HepG2 (cell line): Measurements from ENCODE around the gene GDPD5. TPM values are rescaled to one million over a fixed set of nuclear protein-coding genes. Genes with fewer than 3 reads are reported as not detected.

Experiments used
- ASH2L ChIP-seq: fragments of 300-600, 200-600 bp; sonication (generic); IDR thresholded peaks from 2 replicates; pipeline ENCODE4 v1.7.0; 2017; ENCODE audit warnings: low read depth, mild to moderate bottlenecking, moderate library complexity, mixed read lengths, low read length; ENCODE audit not compliant: insufficient read length
- ATF7-NPFF ChIP-seq: sonication (generic); formaldehyde crosslinking; IDR thresholded peaks from 2 replicates; pipeline ENCODE4 v1.8.1; 2023; ENCODE audit warnings: mild to moderate bottlenecking, low read depth, missing genetic modification reagents, moderate library complexity
- CEBPB ChIP-seq: IDR thresholded peaks from 2 replicates; pipeline ENCODE4 v1.6.1; 2011; ENCODE audit warnings: low read depth, low read length, improper control_type of control experiment, borderline replicate concordance
- GTF2F1 ChIP-seq: fragments of 150-350 bp; IDR thresholded peaks from 2 replicates; pipeline ENCODE4 v1.6.1; 2014; ENCODE audit warnings: low read length
- MIER3 ChIP-seq: IDR thresholded peaks from 2 replicates; pipeline ENCODE4 v1.6.1; 2016; ENCODE audit warnings: missing compliant biosample characterization, borderline replicate concordance
- NFIB ChIP-seq: sonication (generic); formaldehyde crosslinking; IDR thresholded peaks from 2 replicates; pipeline ENCODE4 v1.9.0; 2021; ENCODE audit warnings: missing genetic modification reagents, mild to moderate bottlenecking, borderline replicate concordance
- NR2F1 ChIP-seq, 2 experiments: fragments of 450-650 bp in 1 of 2; formaldehyde crosslinking in 1 of 2; IDR thresholded peaks; 2 replicates each; pipeline versions ENCODE4 v1.5.0 to v1.6.1; 2016 to 2020; ENCODE audit warnings: mild to moderate bottlenecking in 1 of 2, missing compliant biosample characterization in 1 of 2, missing genetic modification reagents in 1 of 2, moderate library complexity in 1 of 2
- POLR2AphosphoS2 ChIP-seq: IDR thresholded peaks from 2 replicates; pipeline ENCODE4 v1.6.1; 2011; ENCODE audit warnings: low read depth, low read length, improper control_type of control experiment
- RAD51 ChIP-seq: fragments of 450-650 bp; IDR thresholded peaks from 2 replicates; pipeline ENCODE4 v1.6.1; 2016; ENCODE audit warnings: borderline replicate concordance
- RBFOX2 ChIP-seq: fragments of 200-400 bp; formaldehyde crosslinking; IDR thresholded peaks from 2 replicates; pipeline ENCODE4 v1.6.1; 2017; ENCODE audit warnings: low read depth, mild to moderate bottlenecking, low read length
- SNRNP70 ChIP-seq: fragments of 200-400 bp; formaldehyde crosslinking; IDR thresholded peaks from 2 replicates; pipeline ENCODE4 v1.6.1; 2017; ENCODE audit warnings: mild to moderate bottlenecking, low read depth, low read length, moderate library complexity
- SRY ChIP-seq: sonication (generic); formaldehyde crosslinking; IDR thresholded peaks from 2 replicates; pipeline ENCODE4 v1.8.0; 2022; ENCODE audit warnings: mild to moderate bottlenecking, missing genetic modification reagents
- ZBTB1 ChIP-seq: sonication (generic); formaldehyde crosslinking; IDR thresholded peaks from 2 replicates; pipeline ENCODE4 v1.4.0; 2020; ENCODE audit warnings: missing genetic modification reagents, borderline replicate concordance
- ZNF30 ChIP-seq: sonication (generic); formaldehyde crosslinking; IDR thresholded peaks from 2 replicates; pipeline ENCODE4 v1.5.0; 2020; ENCODE audit warnings: mild to moderate bottlenecking, missing genetic modification reagents
- ZNF350 ChIP-seq: sonication (generic); formaldehyde crosslinking; IDR thresholded peaks from 2 replicates; pipeline ENCODE4 v1.4.0; 2020; ENCODE audit warnings: mild to moderate bottlenecking, low read depth, missing genetic modification reagents, borderline replicate concordance
- ZNF468 ChIP-seq: sonication (generic); formaldehyde crosslinking; IDR thresholded peaks from 2 replicates; pipeline ENCODE4 v1.8.0; 2022; ENCODE audit warnings: mild to moderate bottlenecking, moderate library complexity, missing genetic modification reagents
- ZNF547 ChIP-seq: sonication (generic); formaldehyde crosslinking; IDR thresholded peaks from 2 replicates; pipeline ENCODE4 v1.5.1; 2020; ENCODE audit warnings: mild to moderate bottlenecking, missing genetic modification reagents
- ZNF549 ChIP-seq: sonication (generic); formaldehyde crosslinking; IDR thresholded peaks from 2 replicates; pipeline ENCODE4 v1.5.0; 2020; ENCODE audit warnings: missing genetic modification reagents
- ZNF558 ChIP-seq: sonication (generic); formaldehyde crosslinking; IDR thresholded peaks from 2 replicates; pipeline ENCODE4 v1.9.0; 2022; ENCODE audit warnings: mild to moderate bottlenecking, missing genetic modification reagents, borderline replicate concordance
- ZNF75D ChIP-seq: sonication (generic); formaldehyde crosslinking; IDR thresholded peaks from 2 replicates; pipeline ENCODE4 v1.8.1; 2023; ENCODE audit warnings: missing genetic modification reagents, mild to moderate bottlenecking, borderline replicate concordance
- polyA plus RNA-seq, 8 experiments: library from polyadenylated mRNA; depleted of rRNA in 3 of 8; stranded (reverse) in 7 of 8; unstranded in 1 of 8; fragments of >200 nt; fragmentation: Illumina TruSeq in 4 of 8; extraction: Trizol in 4 of 8; gene quantifications; 2 replicates each; pipeline versions ENCODE4 v1.2.1 to v1.2.3, GENCODE V29; 2011 to 2016; ENCODE audit warnings: low read depth in 4 of 8, missing spikeins in 1 of 8, mixed read lengths in 1 of 8; ENCODE audit not compliant: insufficient read depth in 1 of 8
- total RNA-seq, 5 experiments: library from RNA; depleted of rRNA; stranded (reverse); fragments of >200 nt; fragmentation: Illumina TruSeq; extraction: Trizol; gene quantifications; 2 replicates each; pipeline ENCODE4 v1.2.3, GENCODE V29; 2016; ENCODE audit warnings: low read depth in 1 of 5
- TF ChIP-seq, protein P1 (sequence below): sonication (generic); formaldehyde crosslinking; IDR thresholded peaks from 2 replicates; pipeline ENCODE4 v1.5.0; 2020; ENCODE audit warnings: missing genetic modification reagents
- TF ChIP-seq, protein P2 (sequence below): sonication (generic); IDR thresholded peaks from 2 replicates; pipeline ENCODE4 v1.6.1; 2016; ENCODE audit warnings: low read depth, borderline replicate concordance
- TF ChIP-seq, protein P3 (sequence below): sonication (generic); formaldehyde crosslinking; IDR thresholded peaks from 2 replicates; pipeline ENCODE4 v1.4.0; 2020; ENCODE audit warnings: missing genetic modification reagents, borderline replicate concordance
- TF ChIP-seq, protein P4 (sequence below): sonication (generic); formaldehyde crosslinking; IDR thresholded peaks from 2 replicates; pipeline ENCODE4 v1.4.0; 2020; ENCODE audit warnings: low read depth, mild to moderate bottlenecking, missing genetic modification reagents

Gene GDPD5
- total and polyA plus RNA-seq, 2 of the 13 experiments (the other 11 are each of a cell fraction or from before 2014, with no cell fraction given), result 55.0 to 67.5 TPM

DNA sequence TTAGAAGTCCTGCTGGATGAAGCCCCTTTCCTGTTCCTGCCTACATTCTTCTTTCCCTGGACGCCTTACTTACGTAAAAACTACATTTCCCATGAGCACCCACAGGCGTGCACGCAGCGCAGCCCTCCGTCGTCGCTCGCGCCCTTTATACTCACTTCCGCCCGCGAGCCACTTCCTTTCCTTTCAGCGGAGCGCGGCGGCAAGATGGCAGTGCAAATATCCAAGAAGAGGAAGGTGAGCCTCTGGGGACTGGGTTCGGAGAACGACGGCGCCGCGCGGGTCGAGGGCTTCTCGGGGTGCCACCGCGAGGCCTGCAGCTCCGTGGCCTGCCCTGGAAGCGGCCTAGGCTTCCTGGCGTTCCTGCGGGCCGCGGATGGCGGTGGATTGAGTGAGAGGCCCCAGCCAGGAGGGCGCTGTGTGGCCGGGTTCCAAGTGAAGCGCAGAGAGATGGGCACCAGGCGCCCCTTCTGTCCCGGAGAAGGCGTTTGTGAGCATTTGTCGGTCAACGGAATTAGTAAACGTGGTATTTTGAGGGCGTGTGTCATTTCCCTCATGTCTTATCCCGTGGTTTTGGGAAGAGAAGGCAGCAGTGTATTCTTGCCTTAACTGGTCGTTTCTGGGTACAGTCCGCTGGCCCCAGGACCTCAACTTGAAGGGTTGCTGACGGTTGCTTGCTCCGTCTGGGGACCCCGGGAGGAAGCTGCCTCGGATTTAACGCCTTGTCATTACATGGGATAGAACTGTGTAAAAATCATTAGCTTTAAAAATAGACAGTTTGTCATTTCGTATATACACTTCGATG, 126.2 kb downstream of the GDPD5 start, which contains the start of gene RPS3 (continued):
- no peak for TF ChIP-seq NR2F1 (CRISPR knock-in tag; IDR thresholded peaks at IDR 0.05)
- TF ChIP-seq ASH2L, result peak; percentile 96
- TF ChIP-seq ZNF350 (CRISPR knock-in tag), result peak; percentile 97
- TF ChIP-seq, protein P1, sequence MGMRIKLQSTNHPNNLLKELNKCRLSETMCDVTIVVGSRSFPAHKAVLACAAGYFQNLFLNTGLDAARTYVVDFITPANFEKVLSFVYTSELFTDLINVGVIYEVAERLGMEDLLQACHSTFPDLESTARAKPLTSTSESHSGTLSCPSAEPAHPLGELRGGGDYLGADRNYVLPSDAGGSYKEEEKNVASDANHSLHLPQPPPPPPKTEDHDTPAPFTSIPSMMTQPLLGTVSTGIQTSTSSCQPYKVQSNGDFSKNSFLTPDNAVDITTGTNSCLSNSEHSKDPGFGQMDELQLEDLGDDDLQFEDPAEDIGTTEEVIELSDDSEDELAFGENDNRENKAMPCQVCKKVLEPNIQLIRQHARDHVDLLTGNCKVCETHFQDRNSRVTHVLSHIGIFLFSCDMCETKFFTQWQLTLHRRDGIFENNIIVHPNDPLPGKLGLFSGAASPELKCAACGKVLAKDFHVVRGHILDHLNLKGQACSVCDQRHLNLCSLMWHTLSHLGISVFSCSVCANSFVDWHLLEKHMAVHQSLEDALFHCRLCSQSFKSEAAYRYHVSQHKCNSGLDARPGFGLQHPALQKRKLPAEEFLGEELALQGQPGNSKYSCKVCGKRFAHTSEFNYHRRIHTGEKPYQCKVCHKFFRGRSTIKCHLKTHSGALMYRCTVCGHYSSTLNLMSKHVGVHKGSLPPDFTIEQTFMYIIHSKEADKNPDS (CRISPR knock-in tag), result no peak
- TF ChIP-seq POLR2AphosphoS2, result peak; percentile 96
- no peak for TF ChIP-seq ZNF558 (CRISPR knock-in tag)
- no peak for TF ChIP-seq RAD51
- TF ChIP-seq, protein P2, sequence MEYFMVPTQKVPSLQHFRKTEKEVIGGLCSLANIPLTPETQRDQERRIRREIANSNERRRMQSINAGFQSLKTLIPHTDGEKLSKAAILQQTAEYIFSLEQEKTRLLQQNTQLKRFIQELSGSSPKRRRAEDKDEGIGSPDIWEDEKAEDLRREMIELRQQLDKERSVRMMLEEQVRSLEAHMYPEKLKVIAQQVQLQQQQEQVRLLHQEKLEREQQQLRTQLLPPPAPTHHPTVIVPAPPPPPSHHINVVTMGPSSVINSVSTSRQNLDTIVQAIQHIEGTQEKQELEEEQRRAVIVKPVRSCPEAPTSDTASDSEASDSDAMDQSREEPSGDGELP, result peak; percentile 16; the same call in 1 of the 2 replicates
- no peak for TF ChIP-seq SNRNP70
- TF ChIP-seq, protein P3, sequence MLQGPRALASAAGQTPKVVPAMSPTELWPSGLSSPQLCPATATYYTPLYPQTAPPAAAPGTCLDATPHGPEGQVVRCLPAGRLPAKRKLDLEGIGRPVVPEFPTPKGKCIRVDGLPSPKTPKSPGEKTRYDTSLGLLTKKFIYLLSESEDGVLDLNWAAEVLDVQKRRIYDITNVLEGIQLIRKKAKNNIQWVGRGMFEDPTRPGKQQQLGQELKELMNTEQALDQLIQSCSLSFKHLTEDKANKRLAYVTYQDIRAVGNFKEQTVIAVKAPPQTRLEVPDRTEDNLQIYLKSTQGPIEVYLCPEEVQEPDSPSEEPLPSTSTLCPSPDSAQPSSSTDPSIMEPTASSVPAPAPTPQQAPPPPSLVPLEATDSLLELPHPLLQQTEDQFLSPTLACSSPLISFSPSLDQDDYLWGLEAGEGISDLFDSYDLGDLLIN (CRISPR knock-in tag), result no peak
- no peak for TF ChIP-seq ZNF75D (CRISPR knock-in tag)
- TF ChIP-seq, protein P4, sequence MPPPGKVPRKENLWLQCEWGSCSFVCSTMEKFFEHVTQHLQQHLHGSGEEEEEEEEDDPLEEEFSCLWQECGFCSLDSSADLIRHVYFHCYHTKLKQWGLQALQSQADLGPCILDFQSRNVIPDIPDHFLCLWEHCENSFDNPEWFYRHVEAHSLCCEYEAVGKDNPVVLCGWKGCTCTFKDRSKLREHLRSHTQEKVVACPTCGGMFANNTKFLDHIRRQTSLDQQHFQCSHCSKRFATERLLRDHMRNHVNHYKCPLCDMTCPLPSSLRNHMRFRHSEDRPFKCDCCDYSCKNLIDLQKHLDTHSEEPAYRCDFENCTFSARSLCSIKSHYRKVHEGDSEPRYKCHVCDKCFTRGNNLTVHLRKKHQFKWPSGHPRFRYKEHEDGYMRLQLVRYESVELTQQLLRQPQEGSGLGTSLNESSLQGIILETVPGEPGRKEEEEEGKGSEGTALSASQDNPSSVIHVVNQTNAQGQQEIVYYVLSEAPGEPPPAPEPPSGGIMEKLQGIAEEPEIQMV (CRISPR knock-in tag), result peak; percentile 66; the same call in 1 of the 2 replicates
- no peak for TF ChIP-seq ZBTB1 (CRISPR knock-in tag)
- no peak for TF ChIP-seq ZNF468 (CRISPR knock-in tag)
- TF ChIP-seq NFIB (CRISPR knock-in tag), result no peak
- TF ChIP-seq ZNF547 (CRISPR knock-in tag), result peak; percentile 96
- peak; percentile 76; the same call in 1 of the 2 replicates for TF ChIP-seq ZNF30 (CRISPR knock-in tag)
- TF ChIP-seq SRY (CRISPR knock-in tag), result peak; percentile 62
- peak; percentile 88; the same call in 1 of the 2 replicates for TF ChIP-seq MIER3 (CRISPR knock-in tag)
- TF ChIP-seq RBFOX2, result peak; percentile 99
- TF ChIP-seq GTF2F1, result peak; percentile 92
- TF ChIP-seq ATF7-NPFF (CRISPR knock-in tag), result peak; percentile 71; the same call in 1 of the 2 replicates
- TF ChIP-seq CEBPB, result no peak
- no peak for TF ChIP-seq ZNF549
